Measurements from ENCODE around the gene HSD17B1.

HSD17B1 gene

GRCh38 chr17:42535155-42536047, 17.3 kb upstream of the HSD17B1 start:
- TF ChIP-seq, protein P1, sequence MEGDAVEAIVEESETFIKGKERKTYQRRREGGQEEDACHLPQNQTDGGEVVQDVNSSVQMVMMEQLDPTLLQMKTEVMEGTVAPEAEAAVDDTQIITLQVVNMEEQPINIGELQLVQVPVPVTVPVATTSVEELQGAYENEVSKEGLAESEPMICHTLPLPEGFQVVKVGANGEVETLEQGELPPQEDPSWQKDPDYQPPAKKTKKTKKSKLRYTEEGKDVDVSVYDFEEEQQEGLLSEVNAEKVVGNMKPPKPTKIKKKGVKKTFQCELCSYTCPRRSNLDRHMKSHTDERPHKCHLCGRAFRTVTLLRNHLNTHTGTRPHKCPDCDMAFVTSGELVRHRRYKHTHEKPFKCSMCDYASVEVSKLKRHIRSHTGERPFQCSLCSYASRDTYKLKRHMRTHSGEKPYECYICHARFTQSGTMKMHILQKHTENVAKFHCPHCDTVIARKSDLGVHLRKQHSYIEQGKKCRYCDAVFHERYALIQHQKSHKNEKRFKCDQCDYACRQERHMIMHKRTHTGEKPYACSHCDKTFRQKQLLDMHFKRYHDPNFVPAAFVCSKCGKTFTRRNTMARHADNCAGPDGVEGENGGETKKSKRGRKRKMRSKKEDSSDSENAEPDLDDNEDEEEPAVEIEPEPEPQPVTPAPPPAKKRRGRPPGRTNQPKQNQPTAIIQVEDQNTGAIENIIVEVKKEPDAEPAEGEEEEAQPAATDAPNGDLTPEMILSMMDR (IDR thresholded peaks at IDR 0.05; ENCODE audit: low read length): no peak
- TF ChIP-seq EZH2phosphoT487 (IDR thresholded peaks at IDR 0.05; ENCODE audit: low read length) (no peak), EZH2 (optimal IDR thresholded peaks at IDR 0.05; ENCODE audit: low read depth, low read length) (no peak)

DNA sequence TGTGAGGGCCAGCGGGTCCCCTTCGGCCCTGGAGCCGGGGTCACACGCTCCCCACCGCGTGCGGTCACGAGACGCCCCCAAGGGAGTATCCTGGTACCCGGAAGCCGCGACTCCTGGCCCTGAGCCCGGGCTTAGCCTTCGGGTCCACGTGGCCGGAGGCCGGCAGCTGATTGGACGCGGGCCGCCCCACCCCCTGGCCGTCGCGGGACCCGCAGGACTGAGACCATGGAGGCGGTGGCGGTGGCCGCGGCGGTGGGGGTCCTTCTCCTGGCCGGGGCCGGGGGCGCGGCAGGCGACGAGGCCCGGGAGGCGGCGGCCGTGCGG, 16.7 kb upstream of the HSD17B1 start, which contains the start of gene NAGLU:
Gene NAGLU (plus strand): TSS at position 194 of the 324 bp plus-strand sequence. CDS start 32 bp downstream, at position 226.
- peaks cover 21% of the 10 kb centered on the region for H3K4me1 ChIP-seq (ENCODE audit: low read length)
- peak within 1 kb of the TSS; percentile 72 for H3K4me3 ChIP-seq (ENCODE audit: low read length)
- no peaks in the 10 kb centered on the region for H3K36me3 ChIP-seq (replicated peaks; ENCODE audit: insufficient read depth, low read length)
- TF ChIP-seq EZH2 (optimal IDR thresholded peaks at IDR 0.05; ENCODE audit: low read depth, low read length): no peak
- TF ChIP-seq, protein P1 (IDR thresholded peaks at IDR 0.05; ENCODE audit: low read length): no peak
- TF ChIP-seq EZH2phosphoT487 (IDR thresholded peaks at IDR 0.05; ENCODE audit: low read length): no peak
- H3K9me3 ChIP-seq (replicated peaks; ENCODE audit: insufficient read depth, low read length): no peaks in the 10 kb centered on the region
- H4K20me1 ChIP-seq (ENCODE audit: insufficient read depth, low read length): no peaks in the 10 kb centered on the region
- peak within 1 kb of the TSS; percentile 100 for H3K4me2 ChIP-seq (ENCODE audit: low read depth, low read length)
- H2AFZ ChIP-seq (ENCODE audit: low read length): peak within 1 kb of the TSS; percentile 90
- peak; percentile 93 for DNase-seq
- no peaks in the 10 kb centered on the region for H3K27me3 ChIP-seq (replicated peaks; ENCODE audit: insufficient read depth, low read length)
- H3F3A ChIP-seq (ENCODE audit: insufficient read depth, low read length): peaks cover 14% of the 10 kb centered on the region; the same call in 1 of the 2 replicates
- peak within 1 kb of the TSS; percentile 66 for H3K9ac ChIP-seq (ENCODE audit: low read length)
- H3K27ac ChIP-seq (ENCODE audit: low read length): peak within 1 kb of the TSS; percentile 50; the same call in 1 of the 2 replicates
- no peaks in the 10 kb centered on the region for H3K9me2 ChIP-seq (replicated peaks; ENCODE audit: insufficient read depth, low read length)
- H3K79me2 ChIP-seq (ENCODE audit: low read length): peaks cover 15% of the 10 kb centered on the region

More at GRCh38 chr17:42535155-42536047, 17.3 kb upstream of the HSD17B1 start:
- Histone ChIP-seq H3F3A (ENCODE audit: insufficient read depth, low read length) (peaks cover 19% of the 10 kb centered on the region), H3K4me1 (ENCODE audit: low read length) (peaks cover 27% of the 10 kb centered on the region), H3K27ac (ENCODE audit: low read length) (peak overlapping the region; percentile 21; the same call in 1 of the 2 replicates), H3K9me2 (replicated peaks; ENCODE audit: insufficient read depth, low read length) (no peaks in the 10 kb centered on the region), H3K79me2 (ENCODE audit: low read length) (peaks cover 15% of the 10 kb centered on the region), H3K9ac (ENCODE audit: low read length) (peak overlapping the region; percentile 66), H3K36me3 (replicated peaks; ENCODE audit: insufficient read depth, low read length) (no peaks in the 10 kb centered on the region), H3K4me2 (ENCODE audit: low read depth, low read length) (peak overlapping the region; percentile 100), H2AFZ (ENCODE audit: low read length) (peak overlapping the region; percentile 90), H3K27me3 (replicated peaks; ENCODE audit: insufficient read depth, low read length) (no peaks in the 10 kb centered on the region), H4K20me1 (ENCODE audit: insufficient read depth, low read length) (no peaks in the 10 kb centered on the region), H3K9me3 (replicated peaks; ENCODE audit: insufficient read depth, low read length) (no peaks in the 10 kb centered on the region), H3K4me3 (ENCODE audit: low read length) (peak overlapping the region; percentile 71)
- DNase-seq: no peak

GRCh38 chr17:42536372-42537155, 16.2 kb upstream of the HSD17B1 start:
- H3K9ac ChIP-seq (ENCODE audit: low read length): peak overlapping the region; percentile 58
- H2AFZ ChIP-seq (ENCODE audit: low read length): peak overlapping the region; percentile 30; the same call in 1 of the 2 replicates
- H4K20me1 ChIP-seq (ENCODE audit: insufficient read depth, low read length): no peaks in the 10 kb centered on the region
- H3K79me2 ChIP-seq (ENCODE audit: low read length): peaks cover 15% of the 10 kb centered on the region
- peak overlapping the region; percentile 99 for H3K4me2 ChIP-seq (ENCODE audit: low read depth, low read length)
- H3K27me3 ChIP-seq (replicated peaks; ENCODE audit: insufficient read depth, low read length): no peaks in the 10 kb centered on the region
- H3K27ac ChIP-seq (ENCODE audit: low read length): peak overlapping the region; percentile 50; the same call in 1 of the 2 replicates
- peaks cover 8% of the 10 kb centered on the region; the same call in 1 of the 2 replicates for H3F3A ChIP-seq (ENCODE audit: insufficient read depth, low read length)
- H3K36me3 ChIP-seq (replicated peaks; ENCODE audit: insufficient read depth, low read length): no peaks in the 10 kb centered on the region
- no peaks in the 10 kb centered on the region for H3K9me2 ChIP-seq (replicated peaks; ENCODE audit: insufficient read depth, low read length)
- TF ChIP-seq EZH2phosphoT487 (IDR thresholded peaks at IDR 0.05; ENCODE audit: low read length): no peak
- TF ChIP-seq, protein P1 (IDR thresholded peaks at IDR 0.05; ENCODE audit: low read length): no peak
- no peak for TF ChIP-seq EZH2 (optimal IDR thresholded peaks at IDR 0.05; ENCODE audit: low read depth, low read length)
- H3K9me3 ChIP-seq (replicated peaks; ENCODE audit: insufficient read depth, low read length): no peaks in the 10 kb centered on the region
- H3K4me3 ChIP-seq (ENCODE audit: low read length): peak overlapping the region; percentile 72
- H3K4me1 ChIP-seq (ENCODE audit: low read length): peaks cover 15% of the 10 kb centered on the region
- DNase-seq: peak; percentile 91
